A673 (cell line): Measurements from ENCODE around the gene ANKRD13D.

Experiments
- CTCF ChIP-seq: fragments of 300-800, 200-600 bp; sonication (generic); conservative IDR thresholded peaks from 2 replicates; pipeline ENCODE4 v1.5.1; 2017; ENCODE audit warnings: low read depth, mild to moderate bottlenecking, antibody characterized with exemption, low read length, moderate library complexity, mixed read lengths
- EZH2 ChIP-seq: fragments of 200-600 bp; sonication (generic); IDR thresholded peaks from 2 replicates; pipeline ENCODE4 v1.6.1; 2017; ENCODE audit warnings: borderline replicate concordance, low read depth, mild to moderate bottlenecking, mixed read lengths, antibody characterized with exemption, low read length; ENCODE audit not compliant: poor library complexity, severe bottlenecking

- TF ChIP-seq CTCF: no peak
- TF ChIP-seq EZH2: no peak
Observed at GRCh38 chr11:67267188-67268080, 21.7 kb upstream of the ANKRD13D start.
